HepG2 (cell line): ENCODE data around the gene RNMT. TPM values are rescaled to one million over a fixed set of nuclear protein-coding genes. Genes with fewer than 3 reads are reported as not detected.

Experiments used
- ATAC-seq: fragments of 200-7000 bp; cut with Tn5 transposase; 3 replicates; pipeline ENCODE4 v1.9.1; 2020; ENCODE audit warnings: mild to moderate bottlenecking, moderate library complexity
- BruUV-seq: library from RNA; stranded (reverse); fragments of 400-500 nt; replicated peaks from 2 replicates; lab custom pipeline; 2021; lab: Mats Ljungman, UMichigan
- CTCF ChIA-PET: fragments of 300-600 bp; formaldehyde crosslinking; extraction: SDS; loops from one replicate; lab custom pipeline; 2021; ENCODE audit warnings: low total read pairs, inconsistent platforms, low intra/inter-chr PET ratio; lab: Yijun Ruan, JAX
- POLR2A ChIA-PET: fragments of 350-600 bp; sonication (Branson Sonifier 250); formaldehyde crosslinking; loops from one replicate; lab custom pipeline; 2020; ENCODE audit warnings: antibody characterized with exemption, inconsistent platforms; lab: Yijun Ruan, JAX
- DNase-seq: peaks from one replicate; pipeline ENCODE4 v3.0.0-alpha.2; 2015; ENCODE audit warnings: low spot score
- FAIRE-seq: peaks from 3 replicates; lab custom pipeline; 2011; peaks lifted over from hg19 to GRCh38; lab: Jason Lieb, UNC
- H2AFZ ChIP-seq: one replicate; pipeline ENCODE4 v1.6.1; 2011; ENCODE audit warnings: low read length, inconsistent platforms
- H3K27ac ChIP-seq: fragments of 300-600 bp; 3 replicates; pipeline ENCODE4 v1.8.0; 2011; ENCODE audit warnings: mixed run types, mild to moderate bottlenecking, mixed read lengths, low read length, inconsistent platforms; ENCODE audit not compliant: insufficient read depth; ENCODE audit errors: extremely low read length
- H3K27me3 ChIP-seq, 2 experiments: fragments of 200-600 bp in 1 of 2; 2 replicates in 1 of 2; 3 replicates in 1 of 2; pipeline versions ENCODE4 v1.6.0 to v1.8.0; 2011; ENCODE audit warnings: low read length in 2 of 2, mild to moderate bottlenecking in 2 of 2, moderate library complexity in 2 of 2, inconsistent platforms in 1 of 2; ENCODE audit not compliant: insufficient read depth in 2 of 2, control insufficient read depth in 1 of 2
- H3K36me3 ChIP-seq, 2 experiments: fragments of 200-600 bp in 1 of 2; replicated peaks in 1 of 2; 2 replicates in 1 of 2; 3 replicates in 1 of 2; pipeline versions ENCODE4 v1.5.1 to v1.8.0; 2011; ENCODE audit warnings: low read length in 2 of 2, inconsistent platforms in 1 of 2; ENCODE audit not compliant: insufficient read depth in 2 of 2, control insufficient read depth in 1 of 2
- H3K4me1 ChIP-seq: 2 replicates; pipeline ENCODE4 v1.5.1; 2012; ENCODE audit warnings: low read length, inconsistent platforms; ENCODE audit not compliant: insufficient read depth
- H3K4me2 ChIP-seq: 2 replicates; pipeline ENCODE4 v1.6.0; 2011; ENCODE audit warnings: low read depth, low read length, inconsistent platforms
- H3K4me3 ChIP-seq, 3 experiments: fragments of 200-600 bp in 1 of 3; sonication (generic), shearing (Covaris generic) in 1 of 3; replicated peaks in 1 of 3; 2 replicates each; pipeline ENCODE4 v1.5.1; 2011 to 2016; ENCODE audit warnings: low read length in 3 of 3, inconsistent platforms in 2 of 3, low read depth in 2 of 3, mild to moderate bottlenecking in 2 of 3, control low read depth in 1 of 3, mixed read lengths in 1 of 3; ENCODE audit not compliant: insufficient read depth in 1 of 3
- H3K79me2 ChIP-seq: one replicate; pipeline ENCODE4 v1.6.1; 2011; ENCODE audit warnings: low read length, inconsistent platforms; ENCODE audit not compliant: insufficient read depth
- H3K9ac ChIP-seq: 2 replicates; pipeline ENCODE4 v1.6.0; 2011; ENCODE audit warnings: mild to moderate bottlenecking, low read depth, low read length, inconsistent platforms; ENCODE audit not compliant: insufficient read depth
- H3K9me3 ChIP-seq: 2 replicates; pipeline ENCODE4 v1.5.1; 2012; ENCODE audit warnings: mild to moderate bottlenecking, low read length
- H4K20me1 ChIP-seq: 2 replicates; pipeline ENCODE4 v1.6.0; 2011; ENCODE audit warnings: inconsistent platforms, mild to moderate bottlenecking, low read length, moderate library complexity; ENCODE audit not compliant: insufficient read depth
- HNRNPLL ChIP-seq: fragments of 200-400 bp; formaldehyde crosslinking; IDR thresholded peaks from 2 replicates; pipeline ENCODE4 v1.6.1; 2017; ENCODE audit warnings: mild to moderate bottlenecking, low read depth, low read length; ENCODE audit not compliant: poor library complexity, severe bottlenecking
- NFKB2 ChIP-seq: sonication (generic); formaldehyde crosslinking; IDR thresholded peaks from 2 replicates; pipeline ENCODE4 v1.4.0; 2020; ENCODE audit warnings: missing genetic modification reagents, borderline replicate concordance
- SP4 ChIP-seq: sonication (generic); formaldehyde crosslinking; IDR thresholded peaks from 2 replicates; pipeline ENCODE4 v1.8.1; 2023; ENCODE audit warnings: mild to moderate bottlenecking, missing genetic modification reagents
- ZBTB7B ChIP-seq: sonication (generic); formaldehyde crosslinking; IDR thresholded peaks from 2 replicates; pipeline ENCODE4 v1.4.0; 2020; ENCODE audit warnings: missing genetic modification reagents
- ZBTB8A ChIP-seq: sonication (generic); formaldehyde crosslinking; IDR thresholded peaks from 2 replicates; pipeline ENCODE4 v1.4.0; 2020; ENCODE audit warnings: mild to moderate bottlenecking, low read depth, missing genetic modification reagents, borderline replicate concordance
- ZNF503 ChIP-seq: sonication (generic); formaldehyde crosslinking; IDR thresholded peaks from 2 replicates; pipeline ENCODE4 v1.4.0; 2020; ENCODE audit warnings: missing genetic modification reagents
- ZNF574 ChIP-seq: sonication (generic); formaldehyde crosslinking; IDR thresholded peaks from 2 replicates; pipeline ENCODE4 v1.4.0; 2020; ENCODE audit warnings: missing genetic modification reagents
- ZNF770 ChIP-seq: sonication (generic); formaldehyde crosslinking; IDR thresholded peaks from 2 replicates; pipeline ENCODE4 v1.5.0; 2020; ENCODE audit warnings: mild to moderate bottlenecking, missing genetic modification reagents
- ZNF777 ChIP-seq: sonication (generic); formaldehyde crosslinking; IDR thresholded peaks from 2 replicates; pipeline ENCODE4 v1.4.0; 2020; ENCODE audit warnings: missing genetic modification reagents
- ZNF800 ChIP-seq: sonication (generic); formaldehyde crosslinking; IDR thresholded peaks from 2 replicates; pipeline ENCODE4 v1.4.0; 2020; ENCODE audit warnings: missing genetic modification reagents
- WGBS: methylation state at CpG from one replicate; pipeline ENCODE4 v1.1.6; 2017; ENCODE audit warnings: low lambda C conversion rate; 5-methylcytosine and 5-hydroxymethylcytosine counted together
- in situ Hi-C: cut with HindIII; loops from 2 replicates; pipeline ENCODE4 v1.10.0; 2017; ENCODE audit warnings: low pct_unique_long_range_greater_than_20kb; ENCODE audit not compliant: extremely low pct_ligation_motif_present
- intact Hi-C: fragments of 100-400 bp; cut with micrococcal nuclease; formaldehyde crosslinking; loops from one replicate; pipeline ENCODE4 v1.10.0; 2022; ENCODE audit not compliant: unreplicated experiment
- polyA plus RNA-seq, 8 experiments: library from polyadenylated mRNA; depleted of rRNA in 3 of 8; stranded (reverse) in 7 of 8; unstranded in 1 of 8; fragments of >200 nt; fragmentation: Illumina TruSeq in 4 of 8; extraction: Trizol in 4 of 8; gene quantifications; 2 replicates each; pipeline versions ENCODE4 v1.2.1 to v1.2.3, GENCODE V29; 2011 to 2016; ENCODE audit warnings: low read depth in 4 of 8, missing spikeins in 1 of 8, mixed read lengths in 1 of 8; ENCODE audit not compliant: insufficient read depth in 1 of 8
- total RNA-seq, 5 experiments: library from RNA; depleted of rRNA; stranded (reverse); fragments of >200 nt; fragmentation: Illumina TruSeq; extraction: Trizol; gene quantifications; 2 replicates each; pipeline ENCODE4 v1.2.3, GENCODE V29; 2016; ENCODE audit warnings: low read depth in 1 of 5

RNMT gene
- total and polyA plus RNA-seq, 2 of the 13 experiments (the other 11 are each of a cell fraction or from before 2014, with no cell fraction given) = 22.9 to 24.4 TPM

DNA sequence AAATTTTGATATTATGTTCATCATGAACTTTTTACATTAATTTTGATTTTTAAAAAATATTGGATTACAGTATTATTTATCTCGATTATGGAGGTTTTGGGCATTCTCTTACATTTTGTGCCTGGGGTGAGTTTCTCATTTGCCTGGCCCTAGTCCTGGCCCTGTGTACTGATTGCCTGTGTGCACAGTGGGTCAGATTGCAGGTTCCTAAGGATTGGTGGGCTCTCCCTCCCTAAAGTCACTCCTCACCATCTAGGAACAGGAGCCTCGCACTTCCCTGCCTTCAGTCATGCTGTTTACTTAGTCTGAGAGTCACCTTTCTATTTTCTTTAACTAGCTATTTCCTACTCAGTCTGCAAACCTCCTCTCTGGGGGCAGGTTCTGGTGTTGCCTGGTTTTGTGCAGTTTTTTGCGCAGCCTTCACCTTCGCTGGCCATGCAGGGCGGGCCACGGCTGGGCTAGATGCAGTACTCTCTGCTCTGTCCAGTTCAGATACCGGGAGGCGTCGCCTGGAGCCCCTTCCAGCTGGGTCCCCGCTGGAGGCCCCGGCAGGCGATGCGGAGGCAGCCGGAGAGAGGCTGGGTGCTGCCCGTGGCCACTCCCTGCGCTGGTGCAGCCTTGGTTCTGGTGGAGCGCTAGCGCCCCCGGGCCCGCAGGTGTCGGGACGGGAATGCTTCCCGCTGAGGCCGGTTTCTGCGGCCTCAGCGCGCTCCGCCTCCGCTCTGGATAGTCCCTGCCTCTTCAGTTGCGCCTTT is 74.2 kb downstream of the RNMT start (continued):
- peak; percentile 64 for TF ChIP-seq ZNF574 (CRISPR knock-in tag)
- TF ChIP-seq HNRNPLL = peak; percentile 100

- intact Hi-C loops = loop anchor here (5.0 kb wide), 1 partner anchor 244 kb away; no protein-coding TSS in a partner anchor
- H3K9me3 ChIP-seq = no peaks in the 10 kb centered on the region
- no peak overlapping the region for H3K27ac ChIP-seq
- H3K79me2 ChIP-seq = no peaks in the 10 kb centered on the region
- 9% methylated on average over 15 of the region's 15 CpGs for WGBS
- H3K36me3 ChIP-seq = no peaks in the 10 kb centered on the region
- TF ChIP-seq ZBTB8A (CRISPR knock-in tag) = no peak
- peak; percentile 82 for TF ChIP-seq ZNF800 (CRISPR knock-in tag)
- TF ChIP-seq ZNF503 = no peak
- 0 out of 2 replicates have a peak, but pooled peaks have one; percentile 2 for TF ChIP-seq NFKB2 (CRISPR knock-in tag)
- 0 out of 2 replicates have a peak, but pooled peaks have one; percentile 0 for TF ChIP-seq SP4 (CRISPR knock-in tag)
- TF ChIP-seq ZNF770 = 0 out of 2 replicates have a peak, but pooled peaks have one; percentile 2
- TF ChIP-seq HNRNPLL = peak; percentile 72
- peak; percentile 53 for TF ChIP-seq ZNF777 (CRISPR knock-in tag)
- TF ChIP-seq ZBTB7B (CRISPR knock-in tag) = 0 out of 2 replicates have a peak, but pooled peaks have one; percentile 11
- TF ChIP-seq, all 625 proteins: peak for 7
- CTCF ChIA-PET = interaction anchor here (1.4 kb wide), 1 partner anchor 243 kb away, joined by 6 read pairs; no protein-coding TSS in a partner anchor
- peaks cover 10% of the 10 kb centered on the region for H3K4me1 ChIP-seq
- H3K4me3 ChIP-seq = peak overlapping the region; percentile 32 to 61 (median 38); a peak in 4 of 6 replicates
- peak overlapping the region; percentile 76 for H3K4me2 ChIP-seq
- DNase-seq = no peak
- H2AFZ ChIP-seq = peak overlapping the region; percentile 66
- peak; percentile 56 for ATAC-seq
- in situ Hi-C loops = no loop called here
- peaks cover 1 to 21% of the 10 kb centered on the region in 2 experiments; a peak in 3 of 5 replicates for H3K27me3 ChIP-seq
- no peak overlapping the region for H3K9ac ChIP-seq
- POLR2A ChIA-PET = no interaction called here
- peak; percentile 21 for FAIRE-seq
- no TSS peak for BruUV-seq
- H4K20me1 ChIP-seq = no peaks in the 10 kb centered on the region
Observed at GRCh38 chr18:13801260-13801601, 74.8 kb downstream of the RNMT start.
